Stimulated activated CD4-positive, alpha-beta T cell treated with anti-CD3 and anti-CD28 coated beads, TNF-alpha, amount 100 ng/mL, for 1 hour (primary cell): ENCODE results near the gene MYT1.
"Not testable (repeated sequence)": the region's sequence is repeated elsewhere in the genome, so short reads cannot be mapped to it uniquely, and the experiment has no call there.

Source experiments
- DNase-seq, 3 donors: peaks; one replicate each; pipeline ENCODE4 v3.0.0-alpha.2; 2020; ENCODE audit warnings: low read depth in 3 of 3, low spot score in 1 of 3

MYT1 gene

GRCh38 chr20:64261138-64261537 is 96.9 kb downstream of the MYT1 start:
- no peak for DNase-seq

DNA sequence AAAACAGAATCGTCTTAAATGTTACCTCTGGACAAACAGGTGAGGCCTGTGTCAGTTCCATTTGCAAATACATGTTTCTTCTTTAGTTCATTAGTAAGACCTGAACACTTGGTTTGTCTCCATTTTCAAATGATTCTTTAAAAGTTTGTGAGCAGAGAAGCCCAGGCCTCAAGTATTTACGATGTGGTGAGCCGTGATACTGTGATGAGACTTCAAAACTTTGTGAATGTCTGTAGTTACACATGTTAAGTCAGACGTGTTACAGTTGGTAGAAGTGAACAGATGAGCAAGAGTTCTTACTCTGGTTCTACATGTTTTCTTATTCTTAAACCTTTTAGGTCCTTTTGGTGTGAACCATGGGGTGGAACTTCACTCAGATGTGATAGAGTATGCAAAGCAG is 99.8 kb downstream of the MYT1 start:
- no peak for DNase-seq

- no peak for DNase-seq
Measured at GRCh38 chr20:64265201-64265600, 100.9 kb downstream of the MYT1 start.

DNA sequence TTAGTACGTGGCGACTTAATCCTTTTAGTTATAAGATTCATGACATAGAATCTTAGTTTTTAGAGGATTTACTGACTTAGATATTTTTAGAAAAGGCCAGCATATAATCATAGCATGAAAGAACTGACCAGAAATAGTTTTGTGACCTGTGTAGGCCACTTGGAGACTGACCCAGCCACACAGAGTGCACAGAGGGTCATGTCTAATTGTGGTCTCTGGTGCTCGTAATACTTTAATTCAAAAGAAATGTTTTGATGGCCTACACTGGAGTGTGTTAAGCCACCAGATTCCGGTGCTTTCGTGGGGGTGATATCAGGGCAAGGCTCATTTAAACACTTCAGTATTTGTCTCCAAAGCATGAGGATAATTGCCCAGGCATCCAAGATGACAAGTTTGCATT is 102.7 kb downstream of the MYT1 start:
- DNase-seq = no peak

GRCh38 chr20:64268174-64268573 is 103.9 kb downstream of the MYT1 start:
- no peak for DNase-seq

DNA sequence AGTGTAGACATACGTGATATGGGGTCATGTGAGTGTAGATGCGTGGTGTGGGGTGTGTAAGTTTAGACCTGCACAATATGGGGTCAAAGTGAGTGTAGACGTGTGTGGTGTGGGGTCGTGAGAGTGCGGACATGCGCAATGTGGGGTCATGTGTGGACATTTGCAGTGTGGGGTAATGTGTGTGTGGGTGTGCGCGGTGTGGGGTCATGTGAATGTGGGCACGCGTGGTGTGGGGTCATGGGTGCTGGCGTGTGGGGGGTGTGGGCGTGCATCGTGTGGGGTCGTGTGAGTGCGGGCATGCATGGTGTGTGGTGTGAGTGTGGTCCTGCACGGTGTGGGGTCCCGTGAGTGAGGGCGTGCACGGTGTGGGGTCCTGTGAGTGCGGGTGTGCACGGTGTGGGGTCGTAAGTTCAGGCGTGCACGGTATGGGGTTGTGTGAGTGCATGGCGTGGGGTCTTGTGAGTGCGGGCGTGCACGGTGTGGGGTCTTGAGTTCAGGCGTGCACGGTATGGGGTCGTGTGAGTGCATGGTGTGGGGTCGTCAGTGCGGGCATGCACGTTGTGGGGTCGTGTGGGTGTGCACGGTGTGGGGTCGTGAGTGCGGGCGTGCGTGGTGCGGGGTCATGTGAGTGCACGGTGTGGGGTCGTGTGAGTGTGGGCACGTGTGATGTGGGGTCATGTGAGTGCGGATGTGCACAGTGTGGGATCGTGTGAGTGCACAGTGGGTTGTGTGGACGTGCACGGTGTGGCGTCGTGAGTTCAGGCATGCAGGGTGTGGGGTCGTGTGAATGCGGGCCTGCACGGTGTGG is 105.6 kb downstream of the MYT1 start:
- DNase-seq = no peak

DNA sequence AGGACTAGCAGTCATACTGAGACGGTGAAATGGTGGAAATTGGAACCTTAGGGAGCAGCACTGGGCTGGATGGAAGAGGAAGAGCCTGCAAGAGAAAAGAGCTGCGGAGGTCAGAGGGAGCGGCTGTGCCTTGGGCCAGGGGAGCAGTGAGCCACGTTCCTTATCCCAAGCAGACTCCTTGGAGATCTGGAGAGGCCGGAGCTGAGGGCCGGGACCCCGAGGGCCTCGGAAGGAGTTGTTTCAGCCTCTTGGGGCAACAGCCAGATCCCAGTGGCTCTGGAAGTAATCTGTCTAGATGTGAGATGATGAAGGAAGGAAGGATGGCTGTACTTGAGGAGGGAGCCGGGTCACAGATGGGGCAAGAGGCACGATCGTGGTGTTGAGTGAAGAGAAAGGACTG is 107.4 kb downstream of the MYT1 start:
- no peak for DNase-seq

DNA sequence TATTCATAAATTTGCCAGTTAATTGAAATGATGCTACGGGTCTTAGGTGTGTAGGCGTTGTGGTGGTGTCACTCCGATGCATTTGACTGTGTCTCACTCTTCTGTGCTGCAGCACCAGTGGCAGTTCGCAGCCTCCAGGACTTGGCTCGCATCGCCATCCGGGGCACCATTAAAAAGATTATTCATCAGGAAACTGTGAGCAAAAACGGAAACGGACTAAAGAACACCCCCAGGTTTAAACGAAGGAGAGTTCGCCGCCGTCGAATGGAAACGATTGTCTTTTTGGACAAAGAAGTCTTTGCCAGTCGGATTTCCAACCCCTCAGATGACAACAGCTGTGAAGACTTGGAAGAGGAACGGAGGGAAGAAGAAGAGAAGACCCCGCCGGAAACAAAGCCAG is 108.9 kb downstream of the MYT1 start:
- DNase-seq = no peak

GRCh38 chr20:64276817-64277216 is 112.6 kb downstream of the MYT1 start:
- DNase-seq = no peak

DNA sequence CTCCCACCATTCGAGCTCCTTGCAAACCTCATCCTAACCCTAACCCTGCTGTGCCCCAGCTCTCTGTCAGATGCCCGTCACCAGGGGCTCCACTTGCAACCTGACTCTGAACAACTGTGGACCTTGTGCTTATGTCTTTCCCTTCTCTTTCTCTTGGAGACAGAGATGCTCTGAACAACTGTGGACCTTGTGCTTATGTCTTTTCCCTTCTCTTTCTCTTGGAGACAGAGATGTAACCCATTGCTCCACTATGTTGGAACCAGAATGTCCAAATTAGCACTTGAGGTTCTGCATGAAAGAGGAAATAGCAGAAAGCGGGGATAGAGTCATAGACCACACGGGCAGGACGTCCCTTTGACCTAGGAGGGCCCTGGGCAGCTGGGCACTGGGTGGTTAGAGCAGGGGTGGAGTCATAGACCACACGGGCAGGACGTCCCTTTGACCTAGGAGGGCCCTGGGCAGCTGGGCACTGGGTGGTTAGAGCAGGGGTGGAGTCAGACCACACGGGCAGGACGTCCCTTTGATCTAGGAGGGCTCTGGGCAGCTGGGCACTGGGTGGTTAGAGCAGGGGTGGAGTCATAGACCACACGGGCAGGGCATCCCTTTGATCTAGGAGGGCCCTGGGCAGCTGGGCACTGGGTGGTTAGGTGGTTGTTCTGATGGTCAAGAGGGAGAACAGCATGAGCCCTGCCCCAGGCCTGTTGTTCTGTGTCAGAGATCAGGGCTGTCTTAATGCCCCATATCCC is 113.5 kb downstream of the MYT1 start:
- no peak for DNase-seq

- DNase-seq = no peak
Measured at GRCh38 chr20:64278317-64278681, 114.0 kb downstream of the MYT1 start.

DNA sequence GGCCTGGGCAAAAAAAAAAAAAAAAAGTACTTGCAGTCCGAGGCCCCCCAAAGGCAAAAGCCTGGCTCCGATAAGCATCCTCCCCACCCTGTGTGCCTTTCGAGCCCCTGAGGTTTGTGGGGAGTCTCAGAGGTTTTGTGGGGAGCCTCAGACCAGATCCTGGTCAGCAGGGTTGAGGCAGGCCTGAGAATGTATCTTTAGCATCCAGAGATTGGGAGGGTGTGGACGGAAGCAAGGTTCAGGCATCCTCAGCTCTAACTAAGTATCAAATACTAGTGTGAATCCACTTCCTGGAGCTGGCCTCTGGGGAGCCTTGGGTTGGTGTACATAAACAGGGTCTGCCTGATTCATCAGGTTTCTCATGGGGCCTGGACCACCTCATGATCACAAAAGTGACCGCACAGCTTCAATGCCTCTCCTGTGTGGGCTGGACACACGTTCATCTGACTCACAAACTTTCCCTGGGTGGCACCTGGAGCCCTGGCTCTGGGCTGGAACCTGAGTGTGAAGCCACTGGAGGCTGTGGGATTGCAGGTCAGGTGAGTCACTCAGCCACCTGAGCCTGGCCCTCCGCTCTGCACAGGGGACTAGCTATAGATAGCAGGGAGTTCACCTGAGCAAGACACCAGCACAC is 115.7 kb downstream of the MYT1 start:
- no peak for DNase-seq

DNA sequence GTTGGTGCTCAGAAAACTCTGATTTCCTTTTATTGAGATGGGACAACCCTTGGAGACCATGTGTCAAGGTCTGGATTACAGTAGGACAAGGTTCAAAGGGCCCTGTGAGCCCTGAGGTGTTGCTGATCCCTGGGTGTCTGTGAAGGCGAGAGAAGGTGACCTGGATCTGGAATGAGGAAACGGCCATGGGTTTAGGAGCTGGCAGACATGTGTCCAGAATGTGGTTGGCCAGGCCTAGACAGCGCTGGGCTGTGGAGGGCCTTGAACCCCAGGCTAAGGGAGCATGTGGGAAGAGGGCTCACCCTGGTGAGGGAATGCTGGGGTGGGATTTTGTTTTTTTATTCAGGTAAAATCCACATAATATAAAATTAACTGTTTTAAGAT is 116.2 kb downstream of the MYT1 start:
- DNase-seq = no peak

- DNase-seq = no peak
Measured at GRCh38 chr20:64283646-64284045, 119.4 kb downstream of the MYT1 start.

GRCh38 chr20:64285579-64286446 is 121.6 kb downstream of the MYT1 start:
- peak; percentile 26 to 45 (median 27) for DNase-seq

GRCh38 chr20:64286447-64287263 is 122.4 kb downstream of the MYT1 start:
- not testable (repeated sequence) for DNase-seq

GRCh38 chr20:64287264-64287590 is 123.0 kb downstream of the MYT1 start:
- not testable (repeated sequence) for DNase-seq
